K562 (cell line): ENCODE measurements around the gene TOR1A. TPM values are rescaled to one million over a fixed set of nuclear protein-coding genes. Genes with fewer than 3 reads are reported as not detected.

Experiments used
- ATF1 ChIP-seq, 2 experiments: fragments of 450-650 bp in 1 of 2; IDR thresholded peaks; 2 replicates each; pipeline ENCODE4 v1.6.1; 2016; ENCODE audit warnings: missing compliant biosample characterization in 1 of 2, missing genetic modification characterization in 1 of 2
- JUND ChIP-seq, 2 experiments: IDR thresholded peaks; 2 replicates in 1 of 2; 3 replicates in 1 of 2; pipeline ENCODE4 v1.6.1; 2011; ENCODE audit warnings: borderline replicate concordance in 2 of 2, low read depth in 2 of 2, low read length in 2 of 2, improper control_type of control experiment in 1 of 2, missing biosample characterization in 1 of 2, missing genetic modification characterization in 1 of 2, missing genetic modification reagents in 1 of 2
- NR2C2 ChIP-seq, 2 experiments: fragments of 200-800 bp in 1 of 2; sonication (Bioruptor generic) in 1 of 2; sonication (generic) in 1 of 2; formaldehyde crosslinking in 1 of 2; IDR thresholded peaks; 2 replicates each; pipeline versions ENCODE4 v1.6.1 to v1.8.0; 2016 to 2022; ENCODE audit warnings: mild to moderate bottlenecking in 1 of 2, missing compliant biosample characterization in 1 of 2, missing genetic modification characterization in 1 of 2, missing genetic modification reagents in 1 of 2
- SLC30A9 ChIP-seq: fragments of 250-450 bp; sonication (Bioruptor Pico); IDR thresholded peaks from 2 replicates; pipeline ENCODE4 v1.8.0; 2022; ENCODE audit warnings: mild to moderate bottlenecking, moderate library complexity
- THAP12 ChIP-seq: fragments of 250-450 bp; sonication (Bioruptor Pico); IDR thresholded peaks from 2 replicates; pipeline ENCODE4 v1.9.0; 2021; ENCODE audit warnings: mild to moderate bottlenecking, inconsistent platforms
- ZKSCAN1 ChIP-seq: fragments of 150-350 bp; IDR thresholded peaks from 2 replicates; pipeline ENCODE4 v1.6.1; 2016; ENCODE audit warnings: low read depth, low read length
- ZNF655 ChIP-seq: fragments of 250-450 bp; sonication (Bioruptor Pico); IDR thresholded peaks from 2 replicates; pipeline ENCODE4 v1.5.0; 2021
- polyA plus RNA-seq, 8 experiments: library from polyadenylated mRNA; depleted of rRNA in 4 of 8; stranded (reverse) in 5 of 8; unstranded in 3 of 8; fragments of >200 nt; fragmentation: Nextera tagmentation in 2 of 8; fragmentation: Illumina TruSeq in 1 of 8; extraction: Ambion mirVana in 2 of 8; extraction: Trizol in 1 of 8; gene quantifications; 2 replicates each; pipeline versions ENCODE4 v1.2.1 to v1.2.3, GENCODE V29; 2011 to 2014; ENCODE audit warnings: inconsistent platforms in 1 of 8, missing spikeins in 1 of 8
- total RNA-seq, 7 experiments: library from RNA; depleted of rRNA in 6 of 7; stranded (reverse); fragments of >200 nt in 6 of 7; fragmentation: Illumina TruSeq in 2 of 7; extraction: Trizol in 2 of 7; gene quantifications; 2 replicates each; pipeline versions ENCODE4 v1.2.1 to v1.2.3, GENCODE V29; 2011 to 2021; ENCODE audit warnings: low replicate concordance in 1 of 7

The TOR1A gene
- total and polyA plus RNA-seq, 9 of the 15 experiments (the other 6 are each of a cell fraction or from before 2014, with no cell fraction given): 4.5 to 85.8 (median 51.3) TPM

GRCh38 chr9:129860653-129861446 lies 36.9 kb upstream of the TOR1A start (continued):
- no peak for TF ChIP-seq ZNF655
- TF ChIP-seq SLC30A9 (CRISPR knock-in tag): no peak
- TF ChIP-seq NR2C2 (CRISPR knock-in tag; IDR thresholded peaks at IDR 0.05): no peak
- TF ChIP-seq NR2C2 (tag; IDR thresholded peaks at IDR 0.05): peak; percentile 22; the same call in 1 of the 2 replicates
- TF ChIP-seq JUND (IDR thresholded peaks at IDR 0.05; ENCODE audit: borderline replicate concordance, low read depth, low read length): peak; percentile 52; the same call in 1 of the 2 replicates
- TF ChIP-seq JUND (tag; IDR thresholded peaks at IDR 0.05; ENCODE audit: borderline replicate concordance, low read depth, low read length): no peak; the same call in 2 of the 3 replicates
- TF ChIP-seq ATF1 (CRISPR knock-in tag; IDR thresholded peaks at IDR 0.05): no peak
- no peak for TF ChIP-seq ATF1 (tag; IDR thresholded peaks at IDR 0.05)
- TF ChIP-seq THAP12 (CRISPR knock-in tag): 0 out of 2 replicates have a peak, but pooled peaks have one; percentile 44
- TF ChIP-seq ZKSCAN1: peak; percentile 61; the same call in 1 of the 2 replicates
- TF ChIP-seq, all 486 proteins: peak for 18
